BLaER1 (cell line): Measurements from ENCODE around the gene ZNF276.
"Not testable (repeated sequence)": the region's sequence is repeated elsewhere in the genome, so short reads cannot be mapped to it uniquely, and the experiment has no call there.

Source experiments
- H3K27ac ChIP-seq: shearing (Covaris generic); formaldehyde crosslinking; 2 replicates; pipeline ENCODE4 v1.8.1; 2022
- H3K27me3 ChIP-seq: shearing (Covaris generic); formaldehyde crosslinking; 2 replicates; pipeline ENCODE4 v1.8.1; 2022
- H3K36me3 ChIP-seq: shearing (Covaris generic); formaldehyde crosslinking; 2 replicates; pipeline ENCODE4 v1.8.1; 2022
- H3K4me1 ChIP-seq: shearing (Covaris generic); formaldehyde crosslinking; 2 replicates; pipeline ENCODE4 v1.8.1; 2022
- H3K4me2 ChIP-seq: shearing (Covaris generic); formaldehyde crosslinking; 2 replicates; pipeline ENCODE4 v1.8.1; 2022
- H3K4me3 ChIP-seq: shearing (Covaris generic); formaldehyde crosslinking; 2 replicates; pipeline ENCODE4 v1.8.1; 2022
- H3K9ac ChIP-seq: shearing (Covaris generic); formaldehyde crosslinking; 2 replicates; pipeline ENCODE4 v1.8.1; 2022
- H3K9me3 ChIP-seq: shearing (Covaris generic); formaldehyde crosslinking; 2 replicates; pipeline ENCODE4 v1.8.1; 2022
- H4K20me1 ChIP-seq: shearing (Covaris generic); formaldehyde crosslinking; 2 replicates; pipeline ENCODE4 v1.8.1; 2022
- Cebpa-rat ChIP-seq: shearing (Covaris generic); IDR thresholded peaks from 2 replicates; pipeline ENCODE4 v1.8.1; 2022

The ZNF276 gene, protein sequence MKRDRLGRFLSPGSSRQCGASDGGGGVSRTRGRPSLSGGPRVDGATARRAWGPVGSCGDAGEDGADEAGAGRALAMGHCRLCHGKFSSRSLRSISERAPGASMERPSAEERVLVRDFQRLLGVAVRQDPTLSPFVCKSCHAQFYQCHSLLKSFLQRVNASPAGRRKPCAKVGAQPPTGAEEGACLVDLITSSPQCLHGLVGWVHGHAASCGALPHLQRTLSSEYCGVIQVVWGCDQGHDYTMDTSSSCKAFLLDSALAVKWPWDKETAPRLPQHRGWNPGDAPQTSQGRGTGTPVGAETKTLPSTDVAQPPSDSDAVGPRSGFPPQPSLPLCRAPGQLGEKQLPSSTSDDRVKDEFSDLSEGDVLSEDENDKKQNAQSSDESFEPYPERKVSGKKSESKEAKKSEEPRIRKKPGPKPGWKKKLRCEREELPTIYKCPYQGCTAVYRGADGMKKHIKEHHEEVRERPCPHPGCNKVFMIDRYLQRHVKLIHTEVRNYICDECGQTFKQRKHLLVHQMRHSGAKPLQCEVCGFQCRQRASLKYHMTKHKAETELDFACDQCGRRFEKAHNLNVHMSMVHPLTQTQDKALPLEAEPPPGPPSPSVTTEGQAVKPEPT

DNA sequence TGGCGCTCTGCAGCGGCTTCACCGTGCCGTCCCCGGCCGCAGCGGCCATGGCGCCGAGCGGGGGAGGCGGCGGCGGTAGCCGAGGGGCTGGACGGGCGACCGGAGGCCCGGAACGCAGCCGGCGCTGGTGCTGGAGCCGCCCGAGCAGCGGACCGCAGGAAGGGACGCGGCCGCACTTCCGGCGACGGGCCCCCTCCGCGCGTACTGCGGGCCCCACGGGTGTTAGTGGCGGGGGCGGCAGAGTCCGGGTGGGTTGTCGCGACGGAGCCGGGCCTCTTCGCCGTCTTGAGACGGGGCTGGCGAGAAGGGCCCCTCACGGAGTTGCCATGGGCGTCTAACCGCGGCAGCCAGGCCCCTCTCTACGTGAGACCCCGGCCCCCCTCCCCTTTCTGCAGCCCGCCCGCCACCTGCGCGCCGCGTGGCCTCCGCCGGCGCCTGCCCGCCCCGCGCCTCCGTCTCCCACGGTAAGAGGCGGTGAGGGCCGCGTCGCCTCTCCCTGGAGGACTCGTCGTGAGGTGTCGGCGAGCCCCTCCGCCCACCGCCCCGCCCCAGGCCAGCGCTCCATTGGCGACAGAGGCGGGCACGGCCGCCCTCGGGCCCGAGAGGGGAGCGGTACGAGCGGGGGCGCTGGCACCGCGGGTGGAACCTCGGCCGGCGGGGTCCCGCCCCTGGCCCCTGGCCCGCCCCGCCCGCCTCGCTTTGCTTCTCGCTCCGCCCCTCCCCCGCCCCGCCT lies at the start of gene ZNF276, which contains the start of gene VPS9D1:
Gene ZNF276 (plus strand): TSS at position 725 of the 733 bp plus-strand sequence. CDS start 104 bp downstream, outside the sequence.
Gene VPS9D1 (minus strand): TSS at position 86 of the 733 bp plus-strand sequence. CDS start 37 bp downstream, at position 49.
- Histone ChIP-seq H3K27ac (peak within 1 kb of the TSS; percentile 97), H3K4me3 (peak within 1 kb of the TSS; percentile 78), H3K9ac (peak within 1 kb of the TSS; percentile 95), H3K4me2 (peak within 1 kb of the TSS; percentile 98), H3K9me3 (no peaks in the 10 kb centered on the region), H3K27me3 (peaks cover 21% of the 10 kb centered on the region), H3K36me3 (peaks cover 49% of the 10 kb centered on the region), H4K20me1 (peaks cover 85% of the 10 kb centered on the region), H3K4me1 (peaks cover 36% of the 10 kb centered on the region)
- TF ChIP-seq Cebpa-rat: no peak

DNA sequence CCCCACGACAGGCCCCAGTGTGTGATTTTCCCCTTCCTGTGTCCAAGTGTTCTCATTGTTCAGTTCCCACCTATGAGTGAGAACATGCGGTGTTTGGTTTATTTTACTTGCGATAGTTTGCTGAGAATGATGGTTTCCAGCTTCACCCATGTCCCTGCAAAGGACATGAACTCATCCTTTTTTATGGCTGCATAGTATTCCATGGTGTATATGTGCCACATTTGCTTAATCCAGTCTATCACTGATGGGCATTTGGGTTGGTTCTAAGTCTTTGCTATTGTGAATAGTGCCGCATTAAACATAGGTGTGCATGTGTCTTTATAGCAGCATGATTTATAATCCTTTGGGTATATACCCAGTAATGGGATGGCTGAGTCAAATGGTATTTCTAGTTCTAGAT lies 49.8 kb upstream of the ZNF276 start:
- H3K27ac ChIP-seq, H4K20me1 ChIP-seq, H3K4me2 ChIP-seq, H3K36me3 ChIP-seq, H3K27me3 ChIP-seq, H3K9ac ChIP-seq, H3K4me3 ChIP-seq: not testable (repeated sequence)
- peaks cover 21% of the 10 kb centered on the region for H3K4me1 ChIP-seq
- peaks cover 21% of the 10 kb centered on the region for H3K9me3 ChIP-seq

DNA sequence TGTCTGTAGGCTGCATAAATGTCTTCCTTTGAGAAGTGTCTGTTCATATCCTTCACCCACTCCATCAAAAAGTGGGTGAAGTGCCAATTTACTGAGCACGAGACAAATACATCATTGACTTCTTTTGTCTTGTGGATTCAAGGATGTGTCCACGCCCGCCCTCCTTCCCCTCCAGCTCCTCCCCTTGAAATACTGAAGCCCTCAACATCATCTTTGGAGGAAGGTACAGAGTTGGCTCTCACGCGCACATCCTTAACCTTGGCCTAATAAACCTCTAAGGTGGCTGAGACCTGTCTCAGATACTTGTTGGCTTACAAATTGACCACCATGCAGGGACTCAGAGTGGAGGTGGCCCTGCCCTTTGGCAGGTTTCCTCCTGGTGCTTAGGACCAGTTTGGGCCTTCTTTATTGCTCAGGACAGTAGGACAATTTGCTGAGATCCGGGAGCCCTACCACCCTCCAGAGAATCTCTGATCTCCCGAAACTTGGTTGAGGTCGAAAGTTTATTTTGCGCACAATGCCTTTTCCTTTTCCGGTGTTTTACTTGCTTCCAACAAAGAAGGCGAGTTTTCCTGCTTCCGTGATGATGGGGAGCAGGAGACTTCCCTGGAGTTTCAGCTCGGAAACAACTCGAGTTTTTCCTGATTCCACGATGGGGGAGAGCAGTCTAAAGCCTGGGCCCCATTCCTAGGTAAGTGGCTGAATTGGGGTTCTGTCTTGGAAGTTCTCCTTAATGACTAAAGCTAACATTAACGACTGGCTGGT lies 49.0 kb upstream of the ZNF276 start:
- Histone ChIP-seq H4K20me1 (no peaks in the 10 kb centered on the region), H3K4me2 (no peak overlapping the region), H3K27ac (no peak overlapping the region), H3K4me1 (peaks cover 20% of the 10 kb centered on the region), H3K9ac (no peak overlapping the region), H3K36me3 (peaks cover 4% of the 10 kb centered on the region; the same call in 1 of the 2 replicates), H3K4me3 (no peak overlapping the region), H3K9me3 (peaks cover 25% of the 10 kb centered on the region), H3K27me3 (no peaks in the 10 kb centered on the region)
- TF ChIP-seq Cebpa-rat: no peak

DNA sequence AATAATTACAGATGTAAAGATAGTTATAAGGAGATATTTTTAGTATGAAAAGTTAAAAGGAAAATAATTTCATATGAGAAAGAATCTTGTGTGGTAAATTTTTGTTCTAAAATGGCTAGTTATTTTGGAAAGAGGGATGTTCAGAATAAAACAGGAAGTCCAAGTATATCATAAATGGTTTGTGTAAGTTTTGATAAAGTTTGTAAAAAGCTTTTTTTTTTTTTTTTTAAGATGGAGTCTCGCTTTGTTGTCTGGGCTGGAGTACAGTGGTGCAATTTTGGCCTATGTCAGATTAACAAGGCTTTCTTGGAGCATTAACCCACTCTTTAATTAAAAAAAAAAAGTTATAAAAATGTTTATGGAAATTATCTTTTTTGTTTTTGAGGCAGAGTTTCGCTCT lies 43.1 kb upstream of the ZNF276 start:
- no peak for TF ChIP-seq Cebpa-rat
- Histone ChIP-seq H3K4me3 (no peak overlapping the region), H3K9me3 (peaks cover 71% of the 10 kb centered on the region)

DNA sequence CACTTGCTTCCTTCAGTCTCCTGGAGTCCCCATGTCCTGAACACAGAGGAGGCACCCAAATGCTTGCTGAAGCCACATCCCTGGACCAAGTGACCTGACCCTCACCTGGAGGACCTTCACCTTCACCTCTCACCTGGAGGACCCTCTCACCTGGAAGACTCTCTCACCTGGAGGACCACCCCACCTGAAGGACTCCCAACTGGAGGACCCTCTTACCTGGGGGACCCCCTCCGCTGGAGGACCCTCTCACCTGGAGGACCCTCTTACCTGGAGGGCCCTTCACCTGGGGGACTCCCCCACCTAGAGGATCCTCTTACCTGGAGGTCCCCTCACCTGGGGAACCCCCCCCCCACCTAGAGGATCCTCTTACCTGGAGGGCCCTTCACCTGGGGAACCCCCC lies 35.4 kb upstream of the ZNF276 start:
- no peak overlapping the region for H3K4me3 ChIP-seq
- no peak overlapping the region for H3K9ac ChIP-seq
- peaks cover 57% of the 10 kb centered on the region for H3K36me3 ChIP-seq
- H3K27me3 ChIP-seq: no peaks in the 10 kb centered on the region
- H4K20me1 ChIP-seq: peaks cover 4% of the 10 kb centered on the region; the same call in 1 of the 2 replicates
- H3K9me3 ChIP-seq: peaks cover 36% of the 10 kb centered on the region
- no peak for TF ChIP-seq Cebpa-rat
- peak overlapping the region; percentile 92; the same call in 1 of the 2 replicates for H3K4me2 ChIP-seq
- H3K27ac ChIP-seq: no peak overlapping the region
- H3K4me1 ChIP-seq: peaks cover 24% of the 10 kb centered on the region

More for the DNA sequence above, 43.1 kb upstream of the ZNF276 start:
- Histone ChIP-seq H3K4me2 (no peak overlapping the region), H3K36me3 (peaks cover 34% of the 10 kb centered on the region), H3K9ac (no peak overlapping the region), H3K27ac (no peak overlapping the region), H4K20me1 (no peaks in the 10 kb centered on the region), H3K27me3 (no peaks in the 10 kb centered on the region), H3K4me1 (no peaks in the 10 kb centered on the region)

DNA sequence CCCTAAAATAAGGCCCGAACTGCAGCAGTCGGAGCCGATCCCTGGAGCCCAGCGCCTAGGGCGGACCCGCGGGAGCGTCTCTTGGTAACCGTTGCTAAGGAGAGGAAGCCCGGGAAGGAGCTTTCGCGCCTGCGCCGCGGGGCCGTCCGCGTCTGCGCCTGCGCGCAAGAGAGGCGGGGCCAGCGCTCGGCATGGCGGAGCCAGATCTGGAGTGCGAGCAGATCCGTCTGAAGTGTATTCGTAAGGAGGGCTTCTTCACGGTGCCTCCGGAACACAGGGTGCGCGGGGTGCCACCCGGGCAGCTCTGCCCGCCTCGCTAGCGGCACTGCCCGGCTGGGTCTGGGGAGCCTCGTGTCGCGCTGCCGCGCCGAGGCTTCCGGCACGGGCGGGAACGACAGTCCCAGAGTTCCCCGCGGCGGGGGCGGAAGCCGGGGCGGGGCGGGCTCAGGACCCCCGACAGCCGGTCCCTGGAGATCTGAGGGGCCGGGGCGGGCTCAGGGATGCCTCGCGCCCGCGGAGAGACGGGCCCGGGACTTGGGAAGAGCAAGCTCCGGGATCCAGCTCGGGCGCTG lies 34.7 kb upstream of the ZNF276 start, which contains the start of gene CDK10:
Gene CDK10 (plus strand): TSS at position 170 of the 572 bp plus-strand sequence. CDS start 22 bp downstream, at position 192.
- Histone ChIP-seq H3K4me3 (peak within 1 kb of the TSS; percentile 74), H4K20me1 (peaks cover 4% of the 10 kb centered on the region; the same call in 1 of the 2 replicates), H3K4me2 (peak within 1 kb of the TSS; percentile 92), H3K4me1 (peaks cover 30% of the 10 kb centered on the region), H3K9me3 (peaks cover 30% of the 10 kb centered on the region), H3K36me3 (peaks cover 64% of the 10 kb centered on the region), H3K9ac (peak within 1 kb of the TSS; percentile 86), H3K27me3 (no peaks in the 10 kb centered on the region), H3K27ac (peak within 1 kb of the TSS; percentile 91)
- TF ChIP-seq Cebpa-rat: no peak

DNA sequence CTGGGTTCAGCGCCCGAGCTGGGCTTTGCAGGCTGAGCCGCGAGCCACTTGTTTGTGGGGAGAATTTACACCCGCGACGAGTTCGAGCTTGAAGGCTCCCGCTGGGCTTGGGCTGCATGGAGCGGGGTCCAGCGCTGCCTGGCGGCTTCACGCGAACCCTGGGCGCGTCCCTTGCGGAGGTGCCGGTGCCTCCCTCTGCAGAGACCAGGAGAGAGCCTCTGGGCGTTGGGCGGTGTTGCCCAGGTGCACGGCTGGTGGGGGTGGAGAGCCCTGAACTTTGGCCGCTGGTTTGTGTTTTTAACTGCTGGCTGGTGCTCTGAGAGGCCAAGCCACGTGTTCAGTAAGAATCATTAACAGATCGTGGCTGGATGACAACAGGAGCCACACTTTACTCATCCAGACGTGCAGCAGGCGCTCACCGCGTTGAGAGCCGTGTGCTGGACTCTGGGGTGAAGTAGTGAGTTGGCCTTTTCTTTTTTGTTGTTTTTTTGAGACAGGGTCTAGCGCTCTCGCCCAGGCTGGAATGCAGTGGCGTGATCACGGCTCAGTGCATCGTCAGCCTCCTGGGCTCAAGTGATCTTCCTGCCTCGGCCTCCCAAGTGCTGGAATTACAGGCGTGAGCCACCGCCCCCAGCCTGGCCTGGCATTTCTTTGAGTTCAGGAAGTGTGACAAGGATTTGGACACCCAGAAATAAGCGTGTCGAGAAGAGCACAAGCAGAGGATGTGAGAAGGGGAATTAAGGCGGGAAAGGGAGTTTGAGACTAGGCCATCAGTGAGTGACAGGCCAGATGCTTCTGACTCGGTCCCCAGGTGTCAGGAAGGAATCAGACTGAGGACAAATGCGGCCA lies 34.0 kb upstream of the ZNF276 start:
- Histone ChIP-seq H3K27ac (peak overlapping the region; percentile 91), H3K36me3 (peaks cover 68% of the 10 kb centered on the region), H3K9ac (peak overlapping the region; percentile 86), H3K4me3 (peak overlapping the region; percentile 74), H3K27me3 (no peaks in the 10 kb centered on the region), H3K4me2 (peak overlapping the region; percentile 92), H4K20me1 (peaks cover 4% of the 10 kb centered on the region; the same call in 1 of the 2 replicates), H3K4me1 (peaks cover 37% of the 10 kb centered on the region), H3K9me3 (peaks cover 30% of the 10 kb centered on the region)
- no peak for TF ChIP-seq Cebpa-rat

DNA sequence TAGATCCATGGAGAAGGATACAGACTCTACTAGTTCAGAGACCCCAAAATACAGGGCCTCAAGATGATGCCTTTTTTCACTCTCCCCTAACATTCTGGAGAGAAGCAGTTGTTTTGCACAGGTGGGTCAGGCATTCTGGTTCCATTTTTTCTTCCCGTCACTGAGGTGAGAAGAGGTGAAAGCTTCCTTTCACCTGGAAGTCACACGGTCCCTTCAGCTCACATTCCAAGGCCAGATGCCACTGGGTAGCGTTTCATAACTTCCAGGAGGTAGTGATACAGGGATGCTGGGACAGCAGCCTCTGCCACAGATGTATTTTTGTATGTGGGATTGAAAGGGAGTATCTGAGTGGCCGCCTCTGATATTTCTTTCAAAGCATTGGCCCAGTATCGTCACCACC lies 32.9 kb upstream of the ZNF276 start:
- peaks cover 71% of the 10 kb centered on the region for H3K36me3 ChIP-seq
- H3K4me2 ChIP-seq: peak overlapping the region; percentile 92; the same call in 1 of the 2 replicates
- no peak overlapping the region for H3K27ac ChIP-seq
- peaks cover 48% of the 10 kb centered on the region for H3K4me1 ChIP-seq
- H3K9ac ChIP-seq: no peak overlapping the region
- no peak overlapping the region for H3K4me3 ChIP-seq
- H4K20me1 ChIP-seq: peaks cover 4% of the 10 kb centered on the region; the same call in 1 of the 2 replicates
- no peak for TF ChIP-seq Cebpa-rat
- H3K27me3 ChIP-seq: no peaks in the 10 kb centered on the region
- peaks cover 24% of the 10 kb centered on the region for H3K9me3 ChIP-seq
